Stimulated activated CD8-positive, alpha-beta memory T cell treated with anti-CD3 and anti-CD28 coated beads, Interleukin-2, amount 100 ng/mL, for 48 hours (primary cell): ENCODE results near the gene SLC19A1.

Source experiments
- DNase-seq, 2 donors: peaks; one replicate each; pipeline ENCODE4 v3.0.0-alpha.2; 2020; ENCODE audit warnings: low read depth in 2 of 2

Gene SLC19A1

DNA sequence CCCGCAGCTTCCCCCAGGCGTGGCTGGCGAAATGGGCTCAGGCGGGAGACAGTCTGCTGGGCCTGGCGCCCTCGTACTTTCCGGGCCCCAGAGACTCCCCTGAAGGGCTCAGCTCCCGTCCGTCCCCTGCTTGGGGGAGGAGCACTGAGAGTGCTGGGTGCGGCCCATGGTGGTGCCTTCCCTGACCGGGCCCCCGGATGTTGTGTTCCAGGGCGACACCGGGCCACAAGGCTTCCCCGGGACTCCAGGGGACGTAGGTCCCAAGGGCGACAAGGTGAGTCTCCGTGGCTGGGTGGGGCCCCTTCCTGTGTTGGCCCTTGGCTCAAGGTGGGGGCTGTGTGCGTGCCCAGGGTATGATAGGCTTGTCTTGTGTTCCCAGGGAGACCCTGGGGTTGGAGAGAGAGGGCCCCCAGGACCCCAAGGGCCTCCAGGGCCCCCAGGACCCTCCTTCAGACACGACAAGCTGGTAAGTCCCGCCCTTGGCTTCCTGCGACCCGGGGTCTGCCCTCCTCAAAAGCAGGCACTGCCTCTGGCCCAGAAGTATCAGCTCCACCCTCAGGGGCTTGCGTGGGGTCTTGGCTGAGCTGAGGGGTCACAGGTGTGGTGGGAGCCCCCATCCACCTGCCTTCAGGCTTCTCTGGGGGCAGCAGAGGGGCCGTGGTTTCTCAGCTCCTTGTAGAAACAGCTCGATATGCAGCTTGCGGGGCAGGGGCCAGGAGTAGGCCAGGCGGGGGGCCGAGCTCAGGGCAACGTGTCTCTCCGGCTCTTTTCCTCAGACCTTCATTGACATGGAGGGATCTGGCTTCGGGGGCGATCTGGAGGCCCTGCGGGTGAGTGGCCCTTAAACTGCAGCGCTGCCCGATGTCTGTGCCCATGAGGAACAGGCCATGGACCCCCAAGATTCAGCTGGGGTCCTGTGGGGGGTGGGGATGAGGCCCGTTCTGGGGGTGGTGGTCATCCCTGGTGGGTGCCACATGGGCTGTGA is 62.3 kb downstream of the SLC19A1 start:
- DNase-seq: no peak

DNA sequence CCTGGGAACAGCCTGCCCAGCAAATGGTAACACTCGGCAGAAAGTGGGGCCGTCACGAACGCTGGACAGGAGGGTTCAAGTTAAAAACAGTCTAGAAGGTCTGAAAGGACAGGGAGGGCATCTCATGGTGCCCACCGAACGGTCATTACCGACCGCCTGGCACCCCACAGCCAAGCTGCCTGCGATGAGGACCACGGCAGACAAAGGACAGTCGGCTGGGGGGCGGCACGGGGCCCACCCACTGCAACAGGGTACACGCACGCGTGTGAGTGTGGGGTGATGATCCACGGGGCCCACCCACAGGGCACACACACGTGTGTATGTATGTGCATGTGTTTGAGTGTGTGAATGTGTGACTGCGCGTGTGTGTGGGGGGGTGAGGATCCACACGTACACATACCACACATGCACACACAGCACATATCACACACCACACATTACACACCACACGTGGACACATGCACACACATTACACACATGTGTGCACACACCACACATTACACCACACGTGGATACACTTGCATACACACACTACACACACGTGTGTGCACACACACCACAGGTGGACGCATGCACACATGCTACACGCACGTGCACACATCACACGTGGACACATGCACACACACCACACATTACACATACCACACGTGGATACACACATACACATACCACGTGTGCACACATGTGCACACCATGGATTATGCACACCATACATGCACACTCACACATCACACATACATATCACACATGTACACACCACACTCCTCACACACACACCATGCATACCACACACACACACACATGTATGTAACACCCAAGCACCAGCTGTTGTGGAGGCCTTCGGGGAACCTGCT is 63.2 kb downstream of the SLC19A1 start:
- DNase-seq: no peak

DNA sequence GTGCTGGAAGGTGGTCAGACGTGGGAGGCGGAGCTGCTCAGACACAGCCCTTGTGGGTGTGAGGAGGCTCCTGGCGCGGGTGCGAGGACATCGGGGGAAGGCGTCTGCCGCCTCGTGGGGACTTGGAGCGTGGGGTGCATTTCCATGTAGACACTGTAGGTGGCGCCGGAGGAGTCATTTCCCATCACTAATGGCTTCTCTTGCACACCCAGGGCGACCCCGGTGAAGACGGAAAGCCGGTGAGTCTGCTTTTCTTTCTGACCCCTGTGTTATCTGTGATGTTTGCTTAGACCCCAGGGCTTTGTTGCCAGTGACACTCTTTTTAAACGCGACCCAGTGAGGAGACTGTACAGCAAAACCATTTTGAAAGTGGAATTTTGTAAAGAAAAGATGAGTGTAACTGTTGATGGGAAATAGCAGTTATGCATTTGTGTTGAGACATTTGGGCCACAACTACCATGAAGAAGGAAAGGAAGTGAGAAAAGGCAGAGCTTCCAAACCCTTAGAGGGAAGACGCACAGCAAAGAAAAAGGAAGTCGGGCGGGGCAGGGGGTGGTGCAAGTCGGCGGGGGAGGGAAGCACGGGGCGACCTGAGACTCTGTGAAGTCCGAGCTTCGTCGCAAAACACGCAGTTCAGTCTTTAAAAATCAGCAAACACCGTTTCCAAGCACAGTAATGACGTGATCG is 64.0 kb downstream of the SLC19A1 start:
- DNase-seq: peak; percentile 60 to 73

DNA sequence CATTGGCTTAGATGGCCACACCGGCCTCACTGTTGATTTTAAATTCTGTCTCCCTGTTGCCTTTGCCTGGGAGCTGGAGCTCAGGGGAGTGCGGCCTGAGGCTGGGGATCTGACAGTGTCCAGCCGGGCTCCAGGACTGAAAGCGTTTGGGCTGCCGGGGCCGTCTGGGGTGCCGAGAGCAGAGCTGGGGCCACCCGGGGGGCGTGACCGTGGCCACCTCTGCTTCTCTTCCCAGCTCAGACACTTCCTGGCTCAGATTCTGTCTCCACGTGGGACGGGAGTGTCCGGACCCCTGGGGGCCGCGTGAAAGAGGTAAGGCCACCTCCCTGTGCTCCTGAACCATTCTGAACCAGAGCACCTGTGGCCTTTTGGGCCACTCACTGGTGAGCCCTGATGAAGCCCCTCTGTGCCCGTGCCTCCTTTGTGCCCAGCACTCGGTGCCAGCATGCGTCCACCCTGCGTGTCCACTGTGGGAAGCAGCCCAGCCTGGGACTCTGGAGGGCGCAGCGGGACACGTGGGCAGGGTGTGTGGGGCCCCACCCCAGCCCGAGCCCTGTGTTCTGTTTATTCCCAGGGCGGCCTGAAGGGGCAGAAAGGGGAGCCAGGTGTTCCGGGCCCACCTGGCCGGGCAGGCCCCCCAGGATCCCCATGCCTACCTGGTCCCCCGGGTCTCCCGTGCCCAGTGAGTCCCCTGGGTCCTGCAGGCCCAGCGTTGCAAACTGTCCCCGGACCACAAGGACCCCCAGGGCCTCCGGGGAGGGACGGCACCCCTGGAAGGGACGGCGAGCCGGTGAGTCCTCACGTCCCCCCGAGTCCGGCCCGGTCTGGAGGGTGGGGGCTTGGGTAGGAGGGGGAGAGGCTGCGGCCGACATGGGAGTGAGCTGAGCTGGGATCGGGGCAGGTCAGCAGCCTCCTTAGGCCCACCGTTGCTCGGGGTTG is 64.8 kb downstream of the SLC19A1 start:
- no peak for DNase-seq

DNA sequence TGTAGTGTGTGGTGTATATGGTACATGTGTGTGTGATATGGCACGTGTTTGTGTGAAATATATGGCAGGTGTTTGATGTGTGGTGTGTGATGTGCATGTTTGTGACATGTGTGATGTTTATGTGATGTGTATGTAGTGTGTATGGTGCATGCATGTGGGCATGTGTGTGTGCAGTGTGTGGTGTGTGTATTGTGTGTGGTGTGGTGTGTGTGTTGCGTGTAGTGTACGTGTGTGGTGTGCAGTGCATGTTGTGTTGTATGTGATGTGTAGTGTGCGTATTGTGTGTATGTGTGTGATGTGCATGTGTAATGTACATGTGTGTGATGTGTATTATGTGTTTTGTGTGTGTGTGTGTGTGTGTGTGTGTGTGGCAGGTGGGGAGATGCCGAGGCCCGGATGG is 65.7 kb downstream of the SLC19A1 start:
- no peak for DNase-seq

DNA sequence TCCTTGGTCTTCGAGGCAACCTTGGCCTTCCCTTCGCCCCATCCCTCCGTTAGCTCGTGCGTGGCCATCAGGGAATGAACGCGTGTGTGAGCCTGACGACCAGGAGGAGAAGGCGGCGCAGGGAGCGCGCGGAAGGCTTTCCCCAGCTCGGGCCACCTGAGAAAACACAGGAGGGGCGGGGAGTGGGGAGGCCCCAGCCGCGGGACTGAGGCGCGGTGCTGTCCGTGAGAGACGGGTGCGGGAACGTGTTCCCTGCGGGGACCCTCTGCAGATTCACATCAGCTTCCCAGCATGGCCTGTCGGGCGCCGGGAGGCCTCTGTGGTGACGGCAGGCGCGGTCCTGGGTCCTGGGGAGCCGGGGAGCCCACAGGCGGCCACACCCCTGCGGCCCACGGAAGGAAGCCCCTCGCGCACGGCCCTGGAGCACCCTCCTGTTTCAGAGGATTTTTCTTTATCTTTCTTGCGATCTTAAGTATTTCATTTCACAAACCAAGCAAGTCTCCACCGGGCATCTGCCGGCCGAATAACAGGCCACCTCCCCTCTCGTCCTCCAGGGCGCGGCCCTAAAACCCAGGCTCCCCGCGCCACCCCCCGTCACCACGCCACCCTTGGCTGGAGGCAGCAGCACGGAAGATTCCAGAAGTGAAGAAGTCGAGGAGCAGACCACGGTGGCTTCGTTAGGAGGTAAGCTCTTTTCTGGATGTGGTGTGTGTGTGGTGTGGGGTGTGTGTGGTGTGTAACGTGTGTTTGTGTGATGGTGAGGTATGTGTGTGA is 66.3 kb downstream of the SLC19A1 start:
- no peak for DNase-seq

DNA sequence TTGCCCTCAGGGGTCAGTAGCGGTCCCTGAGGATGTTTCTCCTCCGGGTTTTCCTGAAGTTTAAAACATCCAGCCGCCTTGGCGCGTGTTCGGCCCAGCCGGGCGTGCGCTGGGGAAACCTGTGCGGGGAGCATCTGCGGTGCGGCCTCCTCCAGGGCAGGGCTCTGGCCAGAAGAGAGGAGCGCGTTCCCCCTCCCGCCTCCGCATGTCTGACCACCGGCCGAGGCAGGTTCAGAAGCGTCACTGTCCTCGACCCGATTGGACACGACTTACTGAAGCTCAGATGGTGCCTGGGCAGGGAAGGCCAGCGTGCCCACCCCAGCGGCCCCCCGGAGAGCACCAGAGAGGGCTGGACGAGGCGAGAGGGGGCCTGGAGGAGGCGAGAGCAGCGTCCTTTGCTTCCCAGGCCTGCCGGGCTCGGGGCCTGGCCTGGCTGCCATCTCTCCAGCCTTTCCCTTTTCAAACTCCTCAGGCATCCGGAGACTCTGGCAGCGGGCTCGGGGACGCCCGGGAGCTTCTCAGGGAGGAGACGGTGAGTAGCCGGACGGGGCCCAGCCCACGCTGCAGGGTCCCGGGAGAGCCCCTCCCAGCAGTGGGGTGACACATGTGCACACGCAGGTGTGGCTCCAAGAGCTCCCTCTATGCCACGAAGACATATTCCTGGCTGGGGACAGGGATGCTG is 67.1 kb downstream of the SLC19A1 start:
- DNase-seq: no peak

DNA sequence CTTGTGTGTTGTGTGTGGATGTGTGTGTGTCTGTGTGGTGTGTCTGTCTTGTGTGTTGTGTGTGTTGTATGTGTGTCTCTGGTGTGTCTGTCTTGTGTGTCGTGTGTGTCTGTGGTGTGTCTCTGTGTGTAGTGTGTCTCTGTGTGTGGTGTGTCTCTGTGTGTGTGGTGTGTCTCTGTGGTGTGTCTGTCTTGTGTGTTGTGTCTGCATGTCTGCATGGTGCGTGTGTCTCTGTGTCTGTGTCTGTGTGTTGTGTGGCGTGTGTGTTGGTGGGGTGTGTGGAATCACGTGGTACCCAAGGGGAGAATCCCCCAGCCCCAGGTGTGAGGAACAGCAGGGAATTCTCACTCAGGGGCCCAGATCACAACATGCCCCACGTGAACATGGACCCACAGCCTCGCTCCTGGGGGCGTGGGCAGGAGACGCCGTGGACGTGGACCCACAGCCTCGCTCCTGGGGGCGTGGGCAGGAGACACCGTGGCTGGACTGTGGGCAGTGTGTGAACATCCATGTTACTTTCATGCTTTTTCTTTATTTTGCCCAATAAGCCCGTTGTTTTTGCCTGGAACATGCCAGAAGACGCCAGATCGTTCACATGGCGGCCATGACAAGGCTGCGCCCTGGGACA is 67.8 kb downstream of the SLC19A1 start:
- DNase-seq: no peak

DNA sequence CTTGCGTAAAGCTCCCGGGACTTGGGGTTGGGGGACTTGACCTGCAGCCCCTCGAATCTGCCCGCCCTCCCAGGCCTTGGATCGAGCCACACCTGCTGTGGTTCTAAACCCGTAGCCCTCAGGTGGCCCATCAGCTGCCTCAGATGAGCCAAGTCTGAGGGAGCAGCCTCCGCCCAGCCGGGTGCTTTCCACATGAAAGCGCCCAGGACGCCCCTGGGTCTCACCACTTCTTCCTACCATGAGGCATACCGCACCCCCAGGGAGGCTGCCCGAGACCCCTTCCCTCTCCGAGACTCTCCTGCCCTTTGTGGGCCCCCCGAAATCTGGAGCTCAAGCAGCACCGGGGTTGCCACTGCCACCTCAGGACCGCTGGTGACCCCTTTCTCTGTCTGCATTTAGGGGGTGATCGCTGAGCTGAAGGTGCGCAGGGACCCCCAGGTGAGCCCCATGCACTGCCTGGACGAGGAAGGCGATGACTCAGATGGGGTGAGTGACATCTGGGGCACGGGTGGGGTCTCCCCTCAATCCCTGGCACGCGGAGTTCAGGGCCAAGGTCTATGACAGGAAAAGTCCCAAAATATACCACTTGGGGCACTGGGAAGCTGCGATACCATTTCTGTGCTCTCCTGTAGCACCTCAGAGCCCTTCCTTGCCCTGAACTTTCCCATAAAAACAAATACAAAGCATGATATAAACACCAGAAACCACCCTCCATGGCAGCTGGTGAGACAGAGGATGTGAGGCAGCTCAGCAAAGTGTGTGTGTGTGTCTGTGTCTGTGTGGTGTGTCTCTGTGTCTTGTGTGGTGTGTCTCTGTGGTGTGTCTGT is 68.5 kb downstream of the SLC19A1 start:
- DNase-seq: no peak

DNA sequence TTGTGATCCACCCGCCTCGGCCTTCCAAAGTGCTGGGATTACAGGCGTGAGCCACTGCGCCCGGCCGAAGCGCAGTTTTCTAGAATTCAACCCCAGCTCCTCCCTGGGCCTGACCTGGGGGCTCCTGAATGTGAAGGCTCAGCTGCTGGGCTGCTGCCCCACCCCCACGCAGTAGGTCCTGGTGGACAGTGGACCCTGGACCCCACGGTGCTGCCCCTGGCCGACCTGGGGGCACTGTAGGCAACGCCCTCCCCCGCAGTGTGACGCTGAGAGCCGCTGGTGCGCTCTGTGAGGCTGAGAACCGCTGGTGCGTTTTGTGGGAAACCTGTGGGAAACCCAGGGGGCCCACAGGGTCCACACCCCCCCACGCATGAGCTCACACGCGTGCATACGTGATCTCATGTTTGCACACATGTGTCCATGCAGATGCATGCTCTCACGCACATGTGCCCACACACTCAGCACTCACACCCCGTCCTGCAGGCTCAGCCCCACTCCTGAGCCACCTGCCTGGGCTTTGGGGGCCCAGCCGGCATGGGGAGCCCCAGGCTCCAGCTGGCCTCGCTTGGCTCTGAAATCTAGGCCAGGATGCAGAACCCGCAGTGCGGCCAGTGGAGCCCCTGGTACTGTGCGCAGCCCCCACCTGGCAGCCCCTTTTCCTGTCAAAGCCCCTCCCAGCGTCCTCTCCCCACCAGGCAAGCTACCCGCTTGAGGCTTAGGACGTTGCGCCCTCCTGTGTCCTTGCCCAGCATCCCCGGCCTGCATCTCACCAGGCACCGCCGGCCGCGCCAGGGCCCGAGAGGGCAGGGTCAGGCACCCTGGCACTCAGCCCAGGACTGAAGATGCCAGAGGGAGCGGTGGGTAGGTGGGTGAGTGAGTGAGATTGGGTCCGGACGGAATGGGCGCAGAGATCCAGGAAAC is 69.5 kb downstream of the SLC19A1 start:
- DNase-seq: no peak

DNA sequence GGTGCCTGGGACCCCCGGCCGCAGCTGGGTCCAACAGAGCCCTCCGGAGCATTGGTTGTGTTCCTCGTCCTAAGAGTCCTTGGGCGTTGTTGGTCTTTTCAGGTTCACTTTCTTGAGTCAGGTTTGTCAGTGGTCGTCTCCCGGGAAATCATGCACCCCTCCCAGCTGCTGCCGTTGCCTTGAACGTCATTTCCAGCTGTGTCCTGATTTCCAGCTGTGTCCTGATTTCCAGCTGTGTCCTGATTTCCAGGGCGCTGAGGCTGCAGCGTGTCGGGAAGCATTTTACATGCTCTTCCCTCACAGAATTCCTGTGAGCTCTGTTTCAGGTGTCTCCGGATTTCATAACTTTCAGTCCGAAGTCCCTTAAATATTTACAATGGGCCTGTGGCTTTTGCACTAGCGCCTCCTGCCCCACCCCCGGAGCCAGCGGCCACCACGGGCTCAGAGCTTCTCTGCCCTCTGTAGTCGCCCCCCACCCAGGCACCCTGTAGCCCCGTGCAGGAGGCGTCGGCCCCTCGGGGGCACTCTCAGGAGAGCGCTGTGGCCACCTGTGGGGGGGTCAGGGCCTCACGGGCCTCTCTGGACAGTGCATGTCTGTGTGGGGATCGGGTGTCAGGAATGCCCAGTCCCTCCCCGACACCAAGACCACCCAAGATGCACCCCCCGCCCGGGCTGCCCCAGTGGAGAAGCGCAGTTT is 70.6 kb downstream of the SLC19A1 start:
- no peak for DNase-seq

DNA sequence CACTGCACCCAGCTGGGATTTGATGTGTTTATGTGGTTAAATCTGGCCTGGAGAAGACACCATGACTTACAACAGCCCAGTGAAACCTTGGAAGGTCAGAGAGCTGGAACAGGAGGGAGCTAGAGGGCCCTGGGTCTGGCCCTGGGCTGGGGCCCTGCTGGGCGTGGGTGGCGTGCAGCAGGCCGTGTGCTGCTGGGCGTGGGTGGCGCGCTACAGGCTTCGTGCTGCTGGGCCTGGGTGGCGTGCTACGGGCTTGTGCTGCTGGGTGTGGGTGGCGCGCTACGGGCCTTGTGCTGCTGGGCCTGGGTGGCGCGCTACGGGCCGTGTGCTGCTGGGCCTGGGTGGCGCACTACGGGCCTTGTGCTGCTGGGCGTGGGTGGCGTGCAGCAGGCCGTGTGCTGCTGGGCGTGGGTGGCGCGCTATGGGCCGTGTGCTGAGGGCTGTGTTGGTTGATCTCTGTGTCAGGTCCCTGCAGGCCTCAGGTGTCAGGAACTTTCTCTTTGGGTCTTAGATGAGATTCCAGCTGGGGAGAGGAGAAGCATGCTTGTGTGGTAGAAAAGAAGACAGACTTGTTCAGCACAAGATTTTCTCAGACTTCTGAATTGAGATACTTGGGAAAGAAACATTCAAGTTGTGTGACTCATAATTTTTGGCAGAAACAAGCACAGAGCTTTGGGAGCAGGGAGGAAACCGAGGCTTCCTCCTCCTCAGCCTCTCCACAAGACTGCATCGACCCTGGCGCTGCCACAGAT is 71.3 kb downstream of the SLC19A1 start:
- peak in 1 of 2 donors; percentile 6 for DNase-seq

DNA sequence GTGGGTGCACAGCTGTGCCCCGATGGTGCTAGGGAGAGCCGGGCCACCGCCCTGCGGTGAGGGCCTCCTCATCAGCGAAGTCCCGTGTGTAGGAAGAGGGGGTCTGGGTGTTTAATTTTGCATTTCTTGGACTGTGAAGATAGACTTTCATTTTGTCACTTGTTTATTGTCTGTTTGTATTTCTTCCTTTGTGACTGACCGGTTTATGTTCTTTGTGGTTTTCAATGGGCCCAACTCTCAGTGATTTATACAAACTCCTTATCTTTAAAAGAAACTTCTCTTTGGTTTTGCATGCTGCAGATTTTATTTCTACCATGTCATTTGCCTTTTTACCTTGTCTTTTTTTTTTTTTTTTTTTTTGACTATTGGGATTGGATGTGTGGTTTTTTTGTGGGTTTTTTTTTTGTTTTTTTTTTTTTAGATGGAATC is 72.1 kb downstream of the SLC19A1 start:
- DNase-seq: no peak

DNA sequence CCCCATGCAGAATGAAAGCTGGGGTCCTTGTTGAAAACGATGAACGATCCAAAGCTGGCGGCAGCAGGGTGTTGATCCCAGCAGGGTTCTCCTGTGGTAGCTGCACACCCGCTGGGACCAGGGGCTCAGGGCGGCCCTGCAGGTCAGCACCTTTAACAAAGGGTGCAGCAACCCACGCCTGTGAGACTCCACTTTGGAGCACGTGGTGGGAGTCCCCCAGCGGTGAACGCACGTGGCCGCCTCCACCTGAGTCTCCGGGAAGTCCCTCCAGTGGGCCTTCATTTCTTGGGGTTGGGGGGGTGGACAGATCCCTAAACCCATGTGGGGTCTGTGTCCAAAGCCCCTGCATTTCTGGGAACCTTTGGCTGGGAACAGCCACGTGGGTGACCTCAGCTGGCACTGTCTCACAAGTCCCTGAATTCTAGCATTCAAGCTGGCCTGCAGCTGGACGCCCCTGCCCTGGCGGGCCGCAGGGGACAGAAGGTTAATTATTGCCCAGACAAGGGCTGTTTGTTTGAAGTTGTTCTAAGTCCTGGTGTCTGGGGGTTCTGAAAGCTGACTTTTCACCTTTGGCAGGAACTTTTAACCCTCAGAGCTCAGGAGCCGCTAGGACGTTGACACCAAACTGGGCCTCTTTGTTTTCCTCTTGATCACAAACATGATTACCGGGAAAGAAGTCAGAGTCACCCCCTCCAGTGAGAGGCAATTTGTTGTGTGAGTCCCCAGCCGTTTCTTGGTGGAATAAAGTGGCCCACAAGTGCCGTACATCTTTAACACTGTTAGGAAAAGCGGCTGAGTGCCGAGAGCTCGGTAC is 72.8 kb downstream of the SLC19A1 start:
- DNase-seq: no peak

DNA sequence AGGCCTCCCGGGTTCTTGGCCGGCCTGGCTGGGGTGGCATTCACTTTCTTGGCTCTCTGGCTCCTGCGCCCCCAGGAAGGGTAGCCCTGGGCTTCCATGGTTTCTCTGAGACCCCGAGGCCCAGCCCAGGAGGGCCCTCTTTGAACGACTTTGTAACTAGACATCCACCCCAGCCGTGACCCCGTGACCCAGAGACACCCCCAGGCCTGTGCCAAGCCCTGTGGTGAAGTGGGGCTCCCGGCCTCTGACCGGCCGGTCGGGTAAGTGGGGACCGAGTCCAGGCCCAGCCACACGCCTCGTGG is 73.3 kb downstream of the SLC19A1 start:
- DNase-seq: no peak
